Measurements from ENCODE around the gene ACLY.

Gene ACLY

GRCh38 chr17:41919840-41920579 lies 1.3 kb upstream of the ACLY start:
- peaks cover 29% of the 10 kb centered on the region for H3K4me1 ChIP-seq (ENCODE audit: control insufficient read depth, insufficient read depth, low read length, poor library complexity, severe bottlenecking)
- H3K4me3 ChIP-seq (ENCODE audit: extremely low read depth, insufficient read depth, low read length, poor library complexity, severe bottlenecking): peak overlapping the region; percentile 100
- H3K27ac ChIP-seq (ENCODE audit: low read depth, low read length, severe bottlenecking): peak overlapping the region; percentile 84
- no peaks in the 10 kb centered on the region for H3K9me3 ChIP-seq (ENCODE audit: control insufficient read depth, low read length)
- WGBS, 2 experiments (ENCODE audit: insufficient coverage in 2 of 2): 64 to 86% methylated on average over 5 to 7 of the region's 7 CpGs
- H3K36me3 ChIP-seq (ENCODE audit: control insufficient read depth, insufficient read depth, low read length): peaks cover 22% of the 10 kb centered on the region

GRCh38 chr17:41919165-41919817 lies 540 bp upstream of the ACLY start:
- peak overlapping the region; percentile 100 for H3K4me3 ChIP-seq (ENCODE audit: extremely low read depth, insufficient read depth, low read length, poor library complexity, severe bottlenecking)
- WGBS, 2 experiments (ENCODE audit: insufficient coverage in 2 of 2): 0 to 1% methylated on average over 10 to 30 of the region's 33 CpGs
- no peaks in the 10 kb centered on the region for H3K9me3 ChIP-seq (ENCODE audit: control insufficient read depth, low read length)
- H3K27ac ChIP-seq (ENCODE audit: low read depth, low read length, severe bottlenecking): peak overlapping the region; percentile 84
- H3K36me3 ChIP-seq (ENCODE audit: control insufficient read depth, insufficient read depth, low read length): peaks cover 28% of the 10 kb centered on the region
- H3K4me1 ChIP-seq (ENCODE audit: control insufficient read depth, insufficient read depth, low read length, poor library complexity, severe bottlenecking): peaks cover 31% of the 10 kb centered on the region

- Histone ChIP-seq H3K4me3 (ENCODE audit: extremely low read depth, insufficient read depth, low read length, poor library complexity, severe bottlenecking) (peak overlapping the region; percentile 100), H3K36me3 (ENCODE audit: control insufficient read depth, insufficient read depth, low read length) (peaks cover 43% of the 10 kb centered on the region), H3K9me3 (ENCODE audit: control insufficient read depth, low read length) (no peaks in the 10 kb centered on the region), H3K4me1 (ENCODE audit: control insufficient read depth, insufficient read depth, low read length, poor library complexity, severe bottlenecking) (peaks cover 31% of the 10 kb centered on the region), H3K27ac (ENCODE audit: low read depth, low read length, severe bottlenecking) (peak overlapping the region; percentile 77)
- 1 to 4% methylated on average over 21 to 25 of the region's 26 CpGs for WGBS, 2 experiments (ENCODE audit: insufficient coverage in 2 of 2)
Observed at GRCh38 chr17:41917679-41918313, 955 bp downstream of the ACLY start.

GRCh38 chr17:41917192-41917591 lies 1.6 kb downstream of the ACLY start:
- H3K36me3 ChIP-seq (ENCODE audit: control insufficient read depth, insufficient read depth, low read length): peaks cover 49% of the 10 kb centered on the region
- WGBS, 2 experiments (ENCODE audit: insufficient coverage in 2 of 2): 29 to 46% methylated on average over 2 to 3 of the region's 4 CpGs
- no peaks in the 10 kb centered on the region for H3K9me3 ChIP-seq (ENCODE audit: control insufficient read depth, low read length)
- H3K27ac ChIP-seq (ENCODE audit: low read depth, low read length, severe bottlenecking): no peak overlapping the region
- H3K4me1 ChIP-seq (ENCODE audit: control insufficient read depth, insufficient read depth, low read length, poor library complexity, severe bottlenecking): peaks cover 31% of the 10 kb centered on the region
- H3K4me3 ChIP-seq (ENCODE audit: extremely low read depth, insufficient read depth, low read length, poor library complexity, severe bottlenecking): peak overlapping the region; percentile 100

- H3K36me3 ChIP-seq (ENCODE audit: control insufficient read depth, insufficient read depth, low read length): peaks cover 65% of the 10 kb centered on the region
- no peak overlapping the region for H3K27ac ChIP-seq (ENCODE audit: low read depth, low read length, severe bottlenecking)
- WGBS, 2 experiments (ENCODE audit: insufficient coverage in 2 of 2): 75% methylated on average over 2 of the region's 2 CpGs; no CpG with 5 or more reads in 1 of the 2 experiments
- no peaks in the 10 kb centered on the region for H3K9me3 ChIP-seq (ENCODE audit: control insufficient read depth, low read length)
- peaks cover 30% of the 10 kb centered on the region for H3K4me1 ChIP-seq (ENCODE audit: control insufficient read depth, insufficient read depth, low read length, poor library complexity, severe bottlenecking)
- H3K4me3 ChIP-seq (ENCODE audit: extremely low read depth, insufficient read depth, low read length, poor library complexity, severe bottlenecking): peak overlapping the region; percentile 16
Observed at GRCh38 chr17:41915566-41915965, 3.2 kb downstream of the ACLY start.

- peaks cover 70% of the 10 kb centered on the region for H3K36me3 ChIP-seq (ENCODE audit: control insufficient read depth, insufficient read depth, low read length)
- no peak overlapping the region for H3K27ac ChIP-seq (ENCODE audit: low read depth, low read length, severe bottlenecking)
- H3K4me3 ChIP-seq (ENCODE audit: extremely low read depth, insufficient read depth, low read length, poor library complexity, severe bottlenecking): no peak overlapping the region
- peaks cover 28% of the 10 kb centered on the region for H3K4me1 ChIP-seq (ENCODE audit: control insufficient read depth, insufficient read depth, low read length, poor library complexity, severe bottlenecking)
- no peaks in the 10 kb centered on the region for H3K9me3 ChIP-seq (ENCODE audit: control insufficient read depth, low read length)
- WGBS, 2 experiments (ENCODE audit: insufficient coverage in 2 of 2): 82 to 83% methylated on average over 4 of the region's 5 CpGs
Observed at GRCh38 chr17:41915020-41915419, 3.7 kb downstream of the ACLY start.

- Histone ChIP-seq H3K9me3 (ENCODE audit: control insufficient read depth, low read length) (no peaks in the 10 kb centered on the region), H3K36me3 (ENCODE audit: control insufficient read depth, insufficient read depth, low read length) (peaks cover 77% of the 10 kb centered on the region), H3K4me1 (ENCODE audit: control insufficient read depth, insufficient read depth, low read length, poor library complexity, severe bottlenecking) (peaks cover 26% of the 10 kb centered on the region), H3K27ac (ENCODE audit: low read depth, low read length, severe bottlenecking) (no peak overlapping the region), H3K4me3 (ENCODE audit: extremely low read depth, insufficient read depth, low read length, poor library complexity, severe bottlenecking) (no peak overlapping the region)
- WGBS, 2 experiments (ENCODE audit: insufficient coverage in 2 of 2): 95% methylated on average over 3 of the region's 6 CpGs; no CpG with 5 or more reads in 1 of the 2 experiments
Observed at GRCh38 chr17:41914358-41914766, 4.4 kb downstream of the ACLY start.

GRCh38 chr17:41913798-41914197 lies 5.0 kb downstream of the ACLY start:
- Histone ChIP-seq H3K4me1 (ENCODE audit: control insufficient read depth, insufficient read depth, low read length, poor library complexity, severe bottlenecking) (peaks cover 26% of the 10 kb centered on the region), H3K4me3 (ENCODE audit: extremely low read depth, insufficient read depth, low read length, poor library complexity, severe bottlenecking) (no peak overlapping the region), H3K9me3 (ENCODE audit: control insufficient read depth, low read length) (no peaks in the 10 kb centered on the region), H3K27ac (ENCODE audit: low read depth, low read length, severe bottlenecking) (no peak overlapping the region), H3K36me3 (ENCODE audit: control insufficient read depth, insufficient read depth, low read length) (peaks cover 83% of the 10 kb centered on the region)
- WGBS, 2 experiments (ENCODE audit: insufficient coverage in 2 of 2): 71 to 100% methylated on average over 1 to 2 of the region's 4 CpGs

- Histone ChIP-seq H3K4me3 (ENCODE audit: extremely low read depth, insufficient read depth, low read length, poor library complexity, severe bottlenecking) (no peak overlapping the region), H3K4me1 (ENCODE audit: control insufficient read depth, insufficient read depth, low read length, poor library complexity, severe bottlenecking) (peaks cover 26% of the 10 kb centered on the region), H3K9me3 (ENCODE audit: control insufficient read depth, low read length) (no peaks in the 10 kb centered on the region), H3K36me3 (ENCODE audit: control insufficient read depth, insufficient read depth, low read length) (peaks cover 91% of the 10 kb centered on the region), H3K27ac (ENCODE audit: low read depth, low read length, severe bottlenecking) (no peak overlapping the region)
- WGBS, 2 experiments (ENCODE audit: insufficient coverage in 2 of 2): 100% methylated on average over 1 of the region's 1 CpG; no CpG with 5 or more reads in 1 of the 2 experiments
Observed at GRCh38 chr17:41912925-41913324, 5.8 kb downstream of the ACLY start.

- no peak overlapping the region for H3K27ac ChIP-seq (ENCODE audit: low read depth, low read length, severe bottlenecking)
- peaks cover 19% of the 10 kb centered on the region for H3K4me1 ChIP-seq (ENCODE audit: control insufficient read depth, insufficient read depth, low read length, poor library complexity, severe bottlenecking)
- no peaks in the 10 kb centered on the region for H3K9me3 ChIP-seq (ENCODE audit: control insufficient read depth, low read length)
- H3K4me3 ChIP-seq (ENCODE audit: extremely low read depth, insufficient read depth, low read length, poor library complexity, severe bottlenecking): no peak overlapping the region
- WGBS, 2 experiments (ENCODE audit: insufficient coverage in 2 of 2): 94 to 95% methylated on average over 10 to 13 of the region's 13 CpGs
- peaks cover 98% of the 10 kb centered on the region for H3K36me3 ChIP-seq (ENCODE audit: control insufficient read depth, insufficient read depth, low read length)
Observed at GRCh38 chr17:41910701-41911391, 7.9 kb downstream of the ACLY start.
